ENCODE results near the gene SPTBN1. TPM values are rescaled to one million over a fixed set of nuclear protein-coding genes. Genes with fewer than 3 reads are reported as not detected.

Gene SPTBN1
- polyA plus RNA-seq, 1 experiment, result 56.6 TPM

GRCh38 chr2:54708584-54709335, 252.6 kb downstream of the SPTBN1 start:
- peaks cover 3% of the 10 kb centered on the region; the same call in 1 of the 2 replicates for H3K9me3 ChIP-seq (ENCODE audit: control insufficient read depth, insufficient read depth, low read length)
- ChIA-PET POLR2A (no interaction called here), CTCF (interaction anchor here (0.6 to 5.0 kb wide), 4 partner anchors 43 to 601 kb away, joined by 3 to 113 read pairs (median 4); no protein-coding TSS in a partner anchor)
- peak overlapping the region; percentile 43 for H3K4me3 ChIP-seq (ENCODE audit: low read depth, low read length)
- no peak overlapping the region for H3K27ac ChIP-seq (ENCODE audit: low read depth, low read length)
- peaks cover 25% of the 10 kb centered on the region for H3K27me3 ChIP-seq (ENCODE audit: control insufficient read depth, insufficient read depth, low read length)
- DNase-seq (ENCODE audit: low read depth, low spot score), result no peak
- peak; percentile 34 for TF ChIP-seq CTCF (IDR thresholded peaks at IDR 0.05; ENCODE audit: low read depth, low read length)

GRCh38 chr2:54709336-54709809, 253.2 kb downstream of the SPTBN1 start:
- POLR2A ChIA-PET, result no interaction called here
- Histone ChIP-seq H3K9me3 (ENCODE audit: control insufficient read depth, insufficient read depth, low read length) (peaks cover 3% of the 10 kb centered on the region; the same call in 1 of the 2 replicates), H3K27ac (ENCODE audit: low read depth, low read length) (no peak overlapping the region), H3K4me3 (ENCODE audit: low read depth, low read length) (peak overlapping the region; percentile 43; the same call in 1 of the 2 replicates), H3K27me3 (ENCODE audit: control insufficient read depth, insufficient read depth, low read length) (peaks cover 26% of the 10 kb centered on the region)
- CTCF ChIA-PET, result interaction anchor here (0.6 to 1.4 kb wide), 2 partner anchors 43 to 460 kb away, joined by 4 to 5 read pairs; no protein-coding TSS in a partner anchor
- no peak for TF ChIP-seq CTCF (IDR thresholded peaks at IDR 0.05; ENCODE audit: low read depth, low read length)
- DNase-seq (ENCODE audit: low read depth, low spot score), result no peak

- peaks cover 3% of the 10 kb centered on the region; the same call in 1 of the 2 replicates for H3K9me3 ChIP-seq (ENCODE audit: control insufficient read depth, insufficient read depth, low read length)
- no peak for TF ChIP-seq CTCF (IDR thresholded peaks at IDR 0.05; ENCODE audit: low read depth, low read length)
- ChIA-PET CTCF (no interaction called here), POLR2A (no interaction called here)
- no peak for DNase-seq (ENCODE audit: low read depth, low spot score)
- no peak overlapping the region for H3K4me3 ChIP-seq (ENCODE audit: low read depth, low read length)
- no peak overlapping the region for H3K27ac ChIP-seq (ENCODE audit: low read depth, low read length)
- peaks cover 27% of the 10 kb centered on the region for H3K27me3 ChIP-seq (ENCODE audit: control insufficient read depth, insufficient read depth, low read length)
Observed at GRCh38 chr2:54710216-54710615, 254.1 kb downstream of the SPTBN1 start.

GRCh38 chr2:54712516-54712915, 256.4 kb downstream of the SPTBN1 start:
- ChIA-PET CTCF (interaction anchor here (0.7 kb wide), 1 partner anchor 278 kb away, joined by 3 read pairs; no protein-coding TSS in a partner anchor), POLR2A (no interaction called here)
- H3K27ac ChIP-seq (ENCODE audit: low read depth, low read length), result no peak overlapping the region
- no peak for TF ChIP-seq CTCF (IDR thresholded peaks at IDR 0.05; ENCODE audit: low read depth, low read length)
- peaks cover 3% of the 10 kb centered on the region; the same call in 1 of the 2 replicates for H3K9me3 ChIP-seq (ENCODE audit: control insufficient read depth, insufficient read depth, low read length)
- DNase-seq (ENCODE audit: low read depth, low spot score), result no peak
- H3K4me3 ChIP-seq (ENCODE audit: low read depth, low read length), result no peak overlapping the region
- peaks cover 32% of the 10 kb centered on the region for H3K27me3 ChIP-seq (ENCODE audit: control insufficient read depth, insufficient read depth, low read length)

- peaks cover 3% of the 10 kb centered on the region; the same call in 1 of the 2 replicates for H3K9me3 ChIP-seq (ENCODE audit: control insufficient read depth, insufficient read depth, low read length)
- POLR2A ChIA-PET, result no interaction called here
- H3K27me3 ChIP-seq (ENCODE audit: control insufficient read depth, insufficient read depth, low read length), result peaks cover 16% of the 10 kb centered on the region
- no peak overlapping the region for H3K27ac ChIP-seq (ENCODE audit: low read depth, low read length)
- no peak for TF ChIP-seq CTCF (IDR thresholded peaks at IDR 0.05; ENCODE audit: low read depth, low read length)
- CTCF ChIA-PET, result interaction anchor here (1.2 kb wide), 2 partner anchors 10 to 124 kb away, joined by 3 to 6 read pairs; no protein-coding TSS in a partner anchor
- H3K4me3 ChIP-seq (ENCODE audit: low read depth, low read length), result no peak overlapping the region
- DNase-seq (ENCODE audit: low read depth, low spot score), result no peak
Observed at GRCh38 chr2:54714996-54715395, 258.9 kb downstream of the SPTBN1 start.
